WTC11 (cell line): ENCODE results near the gene TMEM169. TPM values are rescaled to one million over a fixed set of nuclear protein-coding genes. Genes with fewer than 3 reads are reported as not detected.

Experiments used
- ATAC-seq: fragments of 200-7000 bp; cut with Tn5 transposase; 2 replicates; pipeline ENCODE4 v1.10.0; 2021; ENCODE audit warnings: mild to moderate bottlenecking, moderate library complexity
- CTCF ChIA-PET: fragments of 300-600 bp; sonication (Branson Sonifier 250); formaldehyde crosslinking; loops from one replicate; lab custom pipeline; 2021; ENCODE audit warnings: antibody characterized with exemption; lab: Charles Lee
- POLR2A ChIA-PET: fragments of 350-600 bp; sonication (Branson Sonifier 250); formaldehyde crosslinking; loops from one replicate; lab custom pipeline; 2021; ENCODE audit warnings: antibody characterized with exemption; lab: Charles Lee
- DNase-seq: peaks from one replicate; pipeline ENCODE4 v3.0.0; 2021; ENCODE audit warnings: low spot score
- H3K27ac Mint-ChIP-seq: 2 replicates; pipeline ENCODE4 v1.8.0; 2021; ENCODE audit warnings: mixed read lengths
- H3K27me3 Mint-ChIP-seq: 2 replicates; pipeline ENCODE4 v1.8.0; 2021; ENCODE audit warnings: low read depth, mild to moderate bottlenecking, moderate library complexity, mixed read lengths
- H3K36me3 Mint-ChIP-seq: 2 replicates; pipeline ENCODE4 v1.8.0; 2021; ENCODE audit warnings: mixed read lengths
- H3K4me1 Mint-ChIP-seq: 2 replicates; pipeline ENCODE4 v1.8.0; 2022; ENCODE audit warnings: mixed read lengths
- H3K4me3 Mint-ChIP-seq: 2 replicates; pipeline ENCODE4 v1.8.0; 2021; ENCODE audit warnings: mild to moderate bottlenecking, moderate library complexity, mixed read lengths
- H3K9me3 Mint-ChIP-seq: 2 replicates; pipeline ENCODE4 v1.8.0; 2021; ENCODE audit warnings: mixed read lengths
- ETV6 ChIP-seq: sonication (generic); formaldehyde crosslinking; IDR thresholded peaks from 2 replicates; pipeline ENCODE4 v1.8.1; 2022; ENCODE audit warnings: mild to moderate bottlenecking, missing genetic modification reagents
- GRHL2 ChIP-seq: fragments of 250-450 bp; sonication (Bioruptor Pico); IDR thresholded peaks from 2 replicates; pipeline ENCODE4 v1.8.0; 2022; ENCODE audit warnings: mild to moderate bottlenecking, moderate library complexity; ENCODE audit not compliant: insufficient replicate concordance, severe bottlenecking
- IRF2 ChIP-seq: sonication (generic); formaldehyde crosslinking; IDR thresholded peaks from 2 replicates; pipeline ENCODE4 v1.8.0; 2022; ENCODE audit warnings: low read depth, missing genetic modification reagents, borderline replicate concordance
- JAZF1 ChIP-seq: fragments of 250-450 bp; sonication (Bioruptor Pico); IDR thresholded peaks from 2 replicates; pipeline ENCODE4 v1.9.0; 2021; ENCODE audit warnings: moderate library complexity, mild to moderate bottlenecking, inconsistent platforms
- MXD4 ChIP-seq: fragments of 250-450 bp; sonication (Bioruptor Pico); IDR thresholded peaks from 2 replicates; pipeline ENCODE4 v1.8.0; 2021; ENCODE audit warnings: mild to moderate bottlenecking, moderate library complexity, borderline replicate concordance
- NR3C1 ChIP-seq: sonication (generic); formaldehyde crosslinking; conservative IDR thresholded peaks from 2 replicates; pipeline ENCODE4 v1.8.1; 2023; ENCODE audit warnings: low read depth, mild to moderate bottlenecking, missing genetic modification reagents
- OVOL2 ChIP-seq: fragments of 250-450 bp; sonication (Bioruptor Pico); IDR thresholded peaks from 2 replicates; pipeline ENCODE4 v1.9.0; 2021; ENCODE audit warnings: mild to moderate bottlenecking, borderline replicate concordance
- PRRX2 ChIP-seq: fragments of 250-450 bp; sonication (Bioruptor Pico); IDR thresholded peaks from 2 replicates; pipeline ENCODE4 v1.8.0; 2021; ENCODE audit warnings: mild to moderate bottlenecking
- TP53 ChIP-seq: sonication (generic); formaldehyde crosslinking; IDR thresholded peaks from 2 replicates; pipeline ENCODE4 v1.8.1; 2023; ENCODE audit warnings: mild to moderate bottlenecking, missing genetic modification reagents
- ZNF138 ChIP-seq: sonication (generic); formaldehyde crosslinking; conservative IDR thresholded peaks from 2 replicates; pipeline ENCODE4 v1.8.1; 2022; ENCODE audit warnings: mild to moderate bottlenecking, moderate library complexity, missing genetic modification reagents
- ZNF232 ChIP-seq: sonication (generic); formaldehyde crosslinking; IDR thresholded peaks from 2 replicates; pipeline ENCODE4 v1.8.0; 2022; ENCODE audit warnings: mild to moderate bottlenecking, missing genetic modification reagents
- ZNF263 ChIP-seq: sonication (generic); formaldehyde crosslinking; IDR thresholded peaks from 2 replicates; pipeline ENCODE4 v1.8.1; 2022; ENCODE audit warnings: low read depth, mild to moderate bottlenecking, moderate library complexity, missing genetic modification reagents
- ZNF396 ChIP-seq: fragments of 250-450 bp; sonication (Bioruptor Pico); IDR thresholded peaks from 2 replicates; pipeline ENCODE4 v1.8.0; 2021; ENCODE audit warnings: mild to moderate bottlenecking, moderate library complexity, borderline replicate concordance
- ZNF423 ChIP-seq: fragments of 250-450 bp; sonication (Bioruptor Pico); IDR thresholded peaks from 2 replicates; pipeline ENCODE4 v2.1.2; 2022; ENCODE audit warnings: mild to moderate bottlenecking, moderate library complexity
- ZNF671 ChIP-seq: fragments of 250-450 bp; sonication (Bioruptor Pico); IDR thresholded peaks from 2 replicates; pipeline ENCODE4 v1.8.0; 2021; ENCODE audit warnings: mild to moderate bottlenecking
- total RNA-seq: library from RNA; stranded (reverse); gene quantifications from 3 replicates; pipeline ENCODE4 v1.2.3, GENCODE V29; 2021
- TF ChIP-seq, protein P1 (sequence below): fragments of 250-450 bp; sonication (Bioruptor Pico); IDR thresholded peaks from 2 replicates; pipeline ENCODE4 v1.9.0; 2021; ENCODE audit warnings: moderate library complexity, mild to moderate bottlenecking, inconsistent platforms, borderline replicate concordance
- TF ChIP-seq, protein P2 (sequence below): sonication (generic); formaldehyde crosslinking; IDR thresholded peaks from 2 replicates; pipeline ENCODE4 v1.8.1; 2022; ENCODE audit warnings: mild to moderate bottlenecking, missing genetic modification reagents, moderate library complexity, borderline replicate concordance
- TF ChIP-seq, protein P3 (sequence below): fragments of 250-450 bp; sonication (Bioruptor Pico); IDR thresholded peaks from 2 replicates; pipeline ENCODE4 v1.9.0; 2021; ENCODE audit warnings: mild to moderate bottlenecking
- TF ChIP-seq, protein P4 (sequence below): sonication (generic); formaldehyde crosslinking; IDR thresholded peaks from 2 replicates; pipeline ENCODE4 v1.8.0; 2022; ENCODE audit warnings: mild to moderate bottlenecking, missing genetic modification reagents
- TF ChIP-seq, protein P5 (sequence below): sonication (generic); formaldehyde crosslinking; IDR thresholded peaks from 2 replicates; pipeline ENCODE4 v1.8.1; 2023; ENCODE audit warnings: mild to moderate bottlenecking, missing genetic modification reagents
- TF ChIP-seq, protein P6 (sequence below): sonication (generic); formaldehyde crosslinking; IDR thresholded peaks from 2 replicates; pipeline ENCODE4 v1.8.0; 2023; ENCODE audit warnings: missing genetic modification reagents, mild to moderate bottlenecking, borderline replicate concordance
- TF ChIP-seq, protein P7 (sequence below): sonication (generic); formaldehyde crosslinking; IDR thresholded peaks from 2 replicates; pipeline ENCODE4 v1.8.0; 2023; ENCODE audit warnings: mild to moderate bottlenecking, missing genetic modification reagents

TMEM169 gene
- total RNA-seq, 1 experiment from 2014 or later: 1.8 TPM

DNA sequence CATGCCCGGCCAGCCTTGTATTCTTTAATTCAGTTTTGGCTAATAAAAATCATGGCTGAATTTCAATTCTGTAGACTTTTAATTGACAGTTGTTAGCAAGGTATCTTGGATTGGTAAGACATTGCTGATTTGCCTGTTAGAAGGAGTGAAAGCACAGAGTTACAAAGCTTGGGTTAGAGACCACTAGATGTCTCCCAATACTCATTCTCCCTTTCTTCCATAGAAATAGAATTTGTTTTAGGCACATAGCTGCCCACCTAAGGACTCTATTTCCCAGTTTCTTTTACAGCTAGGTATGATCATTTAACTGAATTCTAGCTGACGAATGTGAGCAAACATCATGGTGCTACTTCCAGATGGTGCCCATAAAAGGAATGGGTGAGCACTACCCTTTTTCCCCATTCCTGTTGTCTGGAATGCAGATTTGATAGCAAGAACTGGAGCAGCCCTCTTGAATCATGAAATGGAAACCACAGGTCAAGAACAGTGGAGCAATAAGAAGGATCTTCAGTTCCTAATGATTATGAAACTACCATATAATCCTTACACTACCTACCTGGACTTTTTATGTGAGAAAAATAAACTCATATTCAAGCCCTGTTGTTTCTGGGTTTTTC, 17.6 kb upstream of the TMEM169 start (continued):
- TF ChIP-seq PRRX2 (no peak), ZNF232 (no peak)
- TF ChIP-seq, protein P1, sequence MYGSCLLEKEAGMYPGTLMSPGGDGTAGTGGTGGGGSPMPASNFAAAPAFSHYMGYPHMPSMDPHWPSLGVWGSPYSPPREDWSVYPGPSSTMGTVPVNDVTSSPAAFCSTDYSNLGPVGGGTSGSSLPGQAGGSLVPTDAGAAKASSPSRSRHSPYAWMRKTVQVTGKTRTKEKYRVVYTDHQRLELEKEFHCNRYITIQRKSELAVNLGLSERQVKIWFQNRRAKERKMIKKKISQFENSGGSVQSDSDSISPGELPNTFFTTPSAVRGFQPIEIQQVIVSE: no peak

DNA sequence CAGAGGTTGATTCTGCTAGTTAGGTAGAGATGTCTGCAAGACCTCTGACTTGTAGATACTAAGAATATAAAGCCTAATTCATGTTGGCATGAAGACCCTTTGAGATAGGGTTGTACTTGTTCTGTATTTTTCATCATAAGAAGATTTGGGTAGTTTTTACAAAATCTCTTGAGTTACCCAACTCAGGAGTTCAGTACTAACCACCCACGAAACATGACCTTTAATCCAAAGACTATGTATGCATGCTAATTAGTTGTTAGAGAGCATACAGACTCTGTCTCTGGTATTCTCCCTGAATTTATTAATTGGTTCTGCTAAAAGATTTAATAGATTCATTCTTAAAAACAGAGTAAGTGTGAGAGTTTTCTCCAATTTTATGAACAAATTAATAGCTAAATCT, 17.1 kb upstream of the TMEM169 start:
- Mint-ChIP-seq H3K9me3 (no peaks in the 10 kb centered on the region), H3K27me3 (no peaks in the 10 kb centered on the region), H3K36me3 (peaks cover 13% of the 10 kb centered on the region), H3K4me1 (0 out of 2 replicates have a peak, but pooled peaks cover 6% of the 10 kb centered on the region), H3K27ac (no peak overlapping the region), H3K4me3 (no peak overlapping the region)
- CTCF ChIA-PET: interaction anchor here (0.6 to 1.3 kb wide), 9 partner anchors 17 to 92 kb away, joined by 3 to 9 read pairs (median 4); partner anchors contain the start of genes PECR and TMEM169
- DNase-seq (no peak), ATAC-seq (no peak)
- POLR2A ChIA-PET: no interaction called here
- TF ChIP-seq, protein P2, sequence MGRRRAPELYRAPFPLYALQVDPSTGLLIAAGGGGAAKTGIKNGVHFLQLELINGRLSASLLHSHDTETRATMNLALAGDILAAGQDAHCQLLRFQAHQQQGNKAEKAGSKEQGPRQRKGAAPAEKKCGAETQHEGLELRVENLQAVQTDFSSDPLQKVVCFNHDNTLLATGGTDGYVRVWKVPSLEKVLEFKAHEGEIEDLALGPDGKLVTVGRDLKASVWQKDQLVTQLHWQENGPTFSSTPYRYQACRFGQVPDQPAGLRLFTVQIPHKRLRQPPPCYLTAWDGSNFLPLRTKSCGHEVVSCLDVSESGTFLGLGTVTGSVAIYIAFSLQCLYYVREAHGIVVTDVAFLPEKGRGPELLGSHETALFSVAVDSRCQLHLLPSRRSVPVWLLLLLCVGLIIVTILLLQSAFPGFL: no peak
- TF ChIP-seq ZNF671 (no peak), OVOL2 (no peak), NR3C1 (no peak), IRF2 (CRISPR knock-in tag) (no peak), ZNF396 (CRISPR knock-in tag) (no peak), MXD4 (CRISPR knock-in tag) (no peak), ZNF263 (CRISPR knock-in tag) (no peak), ZNF423 (CRISPR knock-in tag) (no peak), ZNF138 (CRISPR knock-in tag) (no peak), GRHL2 (CRISPR knock-in tag) (no peak), JAZF1 (CRISPR knock-in tag) (no peak), ETV6 (CRISPR knock-in tag) (no peak), TP53 (CRISPR knock-in tag) (no peak)
- TF ChIP-seq, protein P3, sequence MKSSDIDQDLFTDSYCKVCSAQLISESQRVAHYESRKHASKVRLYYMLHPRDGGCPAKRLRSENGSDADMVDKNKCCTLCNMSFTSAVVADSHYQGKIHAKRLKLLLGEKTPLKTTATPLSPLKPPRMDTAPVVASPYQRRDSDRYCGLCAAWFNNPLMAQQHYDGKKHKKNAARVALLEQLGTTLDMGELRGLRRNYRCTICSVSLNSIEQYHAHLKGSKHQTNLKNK (CRISPR knock-in tag): no peak
- TF ChIP-seq, protein P4, sequence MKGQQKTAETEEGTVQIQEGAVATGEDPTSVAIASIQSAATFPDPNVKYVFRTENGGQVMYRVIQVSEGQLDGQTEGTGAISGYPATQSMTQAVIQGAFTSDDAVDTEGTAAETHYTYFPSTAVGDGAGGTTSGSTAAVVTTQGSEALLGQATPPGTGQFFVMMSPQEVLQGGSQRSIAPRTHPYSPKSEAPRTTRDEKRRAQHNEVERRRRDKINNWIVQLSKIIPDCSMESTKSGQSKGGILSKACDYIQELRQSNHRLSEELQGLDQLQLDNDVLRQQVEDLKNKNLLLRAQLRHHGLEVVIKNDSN (CRISPR knock-in tag): no peak
- TF ChIP-seq, protein P5, sequence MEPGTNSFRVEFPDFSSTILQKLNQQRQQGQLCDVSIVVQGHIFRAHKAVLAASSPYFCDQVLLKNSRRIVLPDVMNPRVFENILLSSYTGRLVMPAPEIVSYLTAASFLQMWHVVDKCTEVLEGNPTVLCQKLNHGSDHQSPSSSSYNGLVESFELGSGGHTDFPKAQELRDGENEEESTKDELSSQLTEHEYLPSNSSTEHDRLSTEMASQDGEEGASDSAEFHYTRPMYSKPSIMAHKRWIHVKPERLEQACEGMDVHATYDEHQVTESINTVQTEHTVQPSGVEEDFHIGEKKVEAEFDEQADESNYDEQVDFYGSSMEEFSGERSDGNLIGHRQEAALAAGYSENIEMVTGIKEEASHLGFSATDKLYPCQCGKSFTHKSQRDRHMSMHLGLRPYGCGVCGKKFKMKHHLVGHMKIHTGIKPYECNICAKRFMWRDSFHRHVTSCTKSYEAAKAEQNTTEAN (CRISPR knock-in tag): no peak
- TF ChIP-seq, protein P6, sequence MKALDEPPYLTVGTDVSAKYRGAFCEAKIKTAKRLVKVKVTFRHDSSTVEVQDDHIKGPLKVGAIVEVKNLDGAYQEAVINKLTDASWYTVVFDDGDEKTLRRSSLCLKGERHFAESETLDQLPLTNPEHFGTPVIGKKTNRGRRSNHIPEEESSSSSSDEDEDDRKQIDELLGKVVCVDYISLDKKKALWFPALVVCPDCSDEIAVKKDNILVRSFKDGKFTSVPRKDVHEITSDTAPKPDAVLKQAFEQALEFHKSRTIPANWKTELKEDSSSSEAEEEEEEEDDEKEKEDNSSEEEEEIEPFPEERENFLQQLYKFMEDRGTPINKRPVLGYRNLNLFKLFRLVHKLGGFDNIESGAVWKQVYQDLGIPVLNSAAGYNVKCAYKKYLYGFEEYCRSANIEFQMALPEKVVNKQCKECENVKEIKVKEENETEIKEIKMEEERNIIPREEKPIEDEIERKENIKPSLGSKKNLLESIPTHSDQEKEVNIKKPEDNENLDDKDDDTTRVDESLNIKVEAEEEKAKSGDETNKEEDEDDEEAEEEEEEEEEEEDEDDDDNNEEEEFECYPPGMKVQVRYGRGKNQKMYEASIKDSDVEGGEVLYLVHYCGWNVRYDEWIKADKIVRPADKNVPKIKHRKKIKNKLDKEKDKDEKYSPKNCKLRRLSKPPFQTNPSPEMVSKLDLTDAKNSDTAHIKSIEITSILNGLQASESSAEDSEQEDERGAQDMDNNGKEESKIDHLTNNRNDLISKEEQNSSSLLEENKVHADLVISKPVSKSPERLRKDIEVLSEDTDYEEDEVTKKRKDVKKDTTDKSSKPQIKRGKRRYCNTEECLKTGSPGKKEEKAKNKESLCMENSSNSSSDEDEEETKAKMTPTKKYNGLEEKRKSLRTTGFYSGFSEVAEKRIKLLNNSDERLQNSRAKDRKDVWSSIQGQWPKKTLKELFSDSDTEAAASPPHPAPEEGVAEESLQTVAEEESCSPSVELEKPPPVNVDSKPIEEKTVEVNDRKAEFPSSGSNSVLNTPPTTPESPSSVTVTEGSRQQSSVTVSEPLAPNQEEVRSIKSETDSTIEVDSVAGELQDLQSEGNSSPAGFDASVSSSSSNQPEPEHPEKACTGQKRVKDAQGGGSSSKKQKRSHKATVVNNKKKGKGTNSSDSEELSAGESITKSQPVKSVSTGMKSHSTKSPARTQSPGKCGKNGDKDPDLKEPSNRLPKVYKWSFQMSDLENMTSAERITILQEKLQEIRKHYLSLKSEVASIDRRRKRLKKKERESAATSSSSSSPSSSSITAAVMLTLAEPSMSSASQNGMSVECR (CRISPR knock-in tag): no peak
- TF ChIP-seq, protein P7, sequence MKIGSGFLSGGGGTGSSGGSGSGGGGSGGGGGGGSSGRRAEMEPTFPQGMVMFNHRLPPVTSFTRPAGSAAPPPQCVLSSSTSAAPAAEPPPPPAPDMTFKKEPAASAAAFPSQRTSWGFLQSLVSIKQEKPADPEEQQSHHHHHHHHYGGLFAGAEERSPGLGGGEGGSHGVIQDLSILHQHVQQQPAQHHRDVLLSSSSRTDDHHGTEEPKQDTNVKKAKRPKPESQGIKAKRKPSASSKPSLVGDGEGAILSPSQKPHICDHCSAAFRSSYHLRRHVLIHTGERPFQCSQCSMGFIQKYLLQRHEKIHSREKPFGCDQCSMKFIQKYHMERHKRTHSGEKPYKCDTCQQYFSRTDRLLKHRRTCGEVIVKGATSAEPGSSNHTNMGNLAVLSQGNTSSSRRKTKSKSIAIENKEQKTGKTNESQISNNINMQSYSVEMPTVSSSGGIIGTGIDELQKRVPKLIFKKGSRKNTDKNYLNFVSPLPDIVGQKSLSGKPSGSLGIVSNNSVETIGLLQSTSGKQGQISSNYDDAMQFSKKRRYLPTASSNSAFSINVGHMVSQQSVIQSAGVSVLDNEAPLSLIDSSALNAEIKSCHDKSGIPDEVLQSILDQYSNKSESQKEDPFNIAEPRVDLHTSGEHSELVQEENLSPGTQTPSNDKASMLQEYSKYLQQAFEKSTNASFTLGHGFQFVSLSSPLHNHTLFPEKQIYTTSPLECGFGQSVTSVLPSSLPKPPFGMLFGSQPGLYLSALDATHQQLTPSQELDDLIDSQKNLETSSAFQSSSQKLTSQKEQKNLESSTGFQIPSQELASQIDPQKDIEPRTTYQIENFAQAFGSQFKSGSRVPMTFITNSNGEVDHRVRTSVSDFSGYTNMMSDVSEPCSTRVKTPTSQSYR (CRISPR knock-in tag): no peak
